ENCODE measurements around the gene SLC26A9.
"Not testable (repeated sequence)": the region's sequence is repeated elsewhere in the genome, so short reads cannot be mapped to it uniquely, and the experiment has no call there.

Gene SLC26A9

DNA sequence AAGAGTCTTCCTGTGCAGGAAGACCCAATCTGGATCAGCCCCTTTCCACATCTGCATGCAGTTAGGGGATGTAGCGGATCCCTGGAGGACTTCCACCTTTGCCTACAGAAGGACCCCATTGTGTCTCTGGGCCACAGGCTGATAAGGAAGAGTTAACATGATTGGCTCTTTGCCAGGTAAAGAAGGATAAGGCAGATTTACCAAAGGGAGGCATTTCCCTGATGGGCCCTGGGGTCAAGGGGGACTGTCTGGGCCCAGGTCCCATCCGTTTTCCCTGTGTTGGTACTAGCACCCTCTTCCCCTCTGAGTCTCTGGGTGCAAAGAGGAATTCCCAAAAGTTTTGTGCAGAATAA is 29.1 kb downstream of the SLC26A9 start:
- no peaks in the 10 kb centered on the region for H3K36me3 ChIP-seq
- H3K4me3 ChIP-seq: no peak overlapping the region
- no peak overlapping the region for H3K27ac ChIP-seq
- H3K9me3 ChIP-seq: no peaks in the 10 kb centered on the region
- no peaks in the 10 kb centered on the region for H3K27me3 ChIP-seq
- H4K20me1 ChIP-seq: no peaks in the 10 kb centered on the region
- H3K4me2 ChIP-seq: peak overlapping the region; percentile 79
- H3K9ac ChIP-seq: no peak overlapping the region
- no peak for TF ChIP-seq Cebpa-rat (IDR thresholded peaks at IDR 0.05)
- H3K4me1 ChIP-seq: peaks cover 50% of the 10 kb centered on the region

DNA sequence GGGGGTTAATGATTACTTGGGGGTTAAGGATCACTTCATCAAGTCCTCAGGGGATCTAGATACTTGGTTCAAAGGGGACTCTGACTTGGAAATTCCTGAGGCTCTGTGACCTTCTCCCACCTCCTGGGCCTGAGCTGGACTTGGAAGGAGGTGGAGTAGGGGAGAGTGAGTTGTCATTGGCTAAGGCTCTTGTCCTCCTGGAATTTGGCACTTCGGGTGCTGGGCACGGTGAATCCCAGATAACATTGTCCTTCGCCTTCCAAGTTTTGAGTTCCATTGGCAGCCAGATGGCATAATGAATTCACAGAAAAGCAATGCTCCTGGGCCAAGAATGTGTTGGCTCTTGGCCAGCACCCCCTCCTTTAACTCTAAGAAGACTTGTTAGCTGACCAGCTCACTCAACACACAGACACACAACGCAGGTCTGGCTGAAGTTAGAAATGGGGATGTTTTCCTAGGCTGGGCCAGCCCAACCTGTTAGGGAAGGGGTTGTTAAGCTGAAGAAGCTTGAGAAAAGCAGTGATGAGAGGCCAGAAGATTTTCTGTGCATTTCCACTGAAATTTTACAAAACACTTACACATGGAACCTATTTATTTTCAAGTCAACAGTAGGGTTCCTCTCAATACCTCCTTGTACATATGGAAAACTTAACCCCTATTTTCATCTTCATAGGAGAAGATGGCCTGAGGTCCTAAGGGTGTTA is 29.7 kb downstream of the SLC26A9 start:
- Histone ChIP-seq H3K9me3 (no peaks in the 10 kb centered on the region), H3K4me2 (peak overlapping the region; percentile 79), H3K4me1 (peaks cover 44% of the 10 kb centered on the region), H4K20me1 (no peaks in the 10 kb centered on the region), H3K9ac (no peak overlapping the region), H3K27ac (no peak overlapping the region), H3K36me3 (no peaks in the 10 kb centered on the region), H3K27me3 (no peaks in the 10 kb centered on the region), H3K4me3 (no peak overlapping the region)
- no peak for TF ChIP-seq Cebpa-rat (IDR thresholded peaks at IDR 0.05)

DNA sequence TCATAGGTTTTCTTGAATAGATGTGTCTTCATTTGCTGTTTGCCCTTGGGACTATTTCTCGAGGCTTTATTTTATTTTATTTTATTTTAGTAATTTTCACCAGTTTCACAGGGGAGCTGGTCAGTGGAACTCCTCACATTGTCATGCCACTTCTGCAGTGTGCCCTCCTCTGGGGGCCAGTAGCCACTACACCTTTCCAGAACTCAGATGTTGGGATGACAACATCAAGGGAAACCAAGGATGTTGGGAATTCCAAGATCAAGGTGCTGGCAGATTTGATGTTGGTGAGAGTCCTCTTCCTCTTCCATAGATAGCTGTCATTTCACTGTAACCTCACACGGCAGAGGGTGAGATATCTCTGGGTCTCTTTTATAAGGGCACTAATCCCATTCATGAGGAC is 35.5 kb downstream of the SLC26A9 start:
- no peak overlapping the region for H3K9ac ChIP-seq
- H3K9me3 ChIP-seq: 0 out of 2 replicates have a peak, but pooled peaks cover 4% of the 10 kb centered on the region
- no peak overlapping the region for H3K4me3 ChIP-seq
- no peaks in the 10 kb centered on the region for H4K20me1 ChIP-seq
- no peaks in the 10 kb centered on the region for H3K4me1 ChIP-seq
- no peak overlapping the region for H3K27ac ChIP-seq
- H3K4me2 ChIP-seq: no peak overlapping the region
- TF ChIP-seq Cebpa-rat (IDR thresholded peaks at IDR 0.05): no peak
- no peaks in the 10 kb centered on the region for H3K27me3 ChIP-seq
- no peaks in the 10 kb centered on the region for H3K36me3 ChIP-seq

DNA sequence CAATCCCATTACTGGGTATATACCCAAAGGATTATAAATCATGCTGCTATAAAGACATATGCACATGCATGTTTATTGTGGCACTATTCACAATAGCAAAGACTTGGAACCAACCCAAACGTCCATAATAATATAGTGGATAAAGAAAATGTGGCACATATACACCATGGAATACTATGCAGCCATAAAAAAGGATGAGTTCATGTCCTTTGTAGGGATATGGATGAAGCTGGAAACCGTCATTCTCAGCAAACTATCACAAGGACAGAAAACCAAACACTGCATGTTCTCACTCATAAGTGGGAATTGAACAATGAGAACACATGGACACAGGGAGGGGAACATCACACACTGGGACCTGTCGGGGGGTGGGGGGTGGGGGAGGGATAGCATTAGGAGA is 38.2 kb downstream of the SLC26A9 start:
- H3K27me3 ChIP-seq, H3K36me3 ChIP-seq, H3K4me2 ChIP-seq, H3K27ac ChIP-seq, H3K9ac ChIP-seq, H3K4me1 ChIP-seq, H3K4me3 ChIP-seq, H4K20me1 ChIP-seq: not testable (repeated sequence)
- H3K9me3 ChIP-seq: peaks cover 19% of the 10 kb centered on the region

DNA sequence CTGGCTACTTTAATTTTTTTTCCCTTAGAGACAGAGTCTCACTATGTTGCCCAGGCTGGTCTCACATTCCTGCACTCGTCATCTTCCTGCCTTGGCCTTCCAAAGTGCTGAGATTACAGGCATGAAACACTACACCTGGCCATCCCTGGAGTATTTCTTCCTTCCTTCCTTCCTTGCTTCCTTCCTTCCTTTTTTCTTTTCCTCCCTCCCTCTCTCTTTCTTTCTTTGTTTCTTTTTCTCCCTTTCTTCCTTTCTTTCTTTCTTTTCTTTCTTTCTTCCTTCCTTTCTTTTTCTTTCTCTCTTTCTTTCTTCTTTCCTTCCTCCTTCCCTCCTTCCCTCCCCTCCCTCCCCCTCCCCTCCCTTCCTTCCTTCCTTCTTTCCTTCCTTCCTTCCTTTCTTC is 46.9 kb downstream of the SLC26A9 start:
- TF ChIP-seq Cebpa-rat (IDR thresholded peaks at IDR 0.05): no peak
- Histone ChIP-seq H3K27me3 (no peaks in the 10 kb centered on the region), H3K27ac (no peak overlapping the region), H3K4me1 (no peaks in the 10 kb centered on the region), H3K9ac (no peak overlapping the region), H4K20me1 (no peaks in the 10 kb centered on the region), H3K4me3 (no peak overlapping the region), H3K9me3 (peaks cover 79% of the 10 kb centered on the region), H3K36me3 (peaks cover 36% of the 10 kb centered on the region), H3K4me2 (no peak overlapping the region)

DNA sequence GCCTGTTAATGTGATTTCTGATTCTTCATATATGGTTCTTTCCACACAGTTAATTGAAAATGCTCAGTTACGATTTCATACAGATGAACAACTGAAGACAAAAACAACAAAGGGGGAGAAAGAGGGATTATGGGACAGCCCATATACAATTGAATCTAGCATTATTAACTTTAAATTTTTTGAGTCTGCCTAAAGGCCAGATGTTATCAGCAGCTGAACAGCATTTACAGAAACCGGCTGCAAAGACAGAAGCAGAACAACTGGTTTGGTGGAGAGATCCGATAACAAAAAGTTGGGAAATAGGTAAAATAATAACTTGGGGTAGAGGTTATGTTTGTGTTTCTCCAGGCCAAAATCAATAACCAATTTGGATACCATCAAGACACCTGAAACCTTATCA is 49.1 kb downstream of the SLC26A9 start:
- not testable (repeated sequence) for H3K4me1 ChIP-seq, H4K20me1 ChIP-seq, H3K4me3 ChIP-seq, H3K4me2 ChIP-seq, H3K9ac ChIP-seq, H3K27me3 ChIP-seq, H3K27ac ChIP-seq
- Histone ChIP-seq H3K9me3 (peaks cover 79% of the 10 kb centered on the region), H3K36me3 (peaks cover 34% of the 10 kb centered on the region)

DNA sequence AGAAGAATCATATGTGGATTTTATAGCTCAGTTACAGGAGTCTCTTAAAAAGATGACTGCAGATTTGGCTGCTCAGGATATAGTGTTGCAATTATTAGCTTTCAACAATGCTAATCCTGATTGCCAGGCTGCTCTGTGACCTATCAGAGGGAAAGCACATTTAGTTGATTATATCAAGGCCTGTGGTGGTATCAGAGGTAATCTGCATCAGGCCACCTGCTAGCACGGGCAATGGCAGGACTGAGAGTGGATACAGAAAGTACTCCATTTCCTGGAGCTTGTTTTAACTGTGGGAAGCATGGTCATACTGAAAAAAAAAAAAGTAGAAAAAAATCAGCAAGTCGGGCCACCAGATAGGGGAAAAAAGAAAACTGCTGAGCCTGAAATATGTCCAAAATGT is 51.1 kb downstream of the SLC26A9 start:
- H3K9ac ChIP-seq, H3K4me2 ChIP-seq: not testable (repeated sequence)

DNA sequence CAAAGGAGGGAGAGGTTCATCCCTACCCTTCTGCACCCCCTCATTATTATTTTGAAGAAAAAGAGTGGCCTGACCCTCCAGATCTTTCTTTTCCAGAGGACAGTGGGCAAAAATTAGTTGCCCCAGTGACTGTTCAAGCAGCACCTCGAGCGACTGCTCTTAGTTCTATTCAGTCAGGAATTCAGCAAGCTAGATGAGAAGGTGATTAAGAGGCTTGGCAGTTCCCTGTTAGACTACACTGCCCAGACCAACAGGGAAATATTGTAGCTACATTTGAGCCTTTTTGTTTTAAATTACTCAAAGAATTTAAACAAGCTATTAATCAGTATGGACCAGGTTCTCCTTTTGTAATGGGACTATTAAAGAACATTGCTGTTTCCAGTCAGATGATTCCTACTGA is 51.8 kb downstream of the SLC26A9 start:
- H3K27ac ChIP-seq, H3K4me1 ChIP-seq, H3K4me2 ChIP-seq, H4K20me1 ChIP-seq, H3K9ac ChIP-seq, H3K4me3 ChIP-seq, H3K27me3 ChIP-seq: not testable (repeated sequence)
- peaks cover 28% of the 10 kb centered on the region for H3K36me3 ChIP-seq
- H3K9me3 ChIP-seq: peaks cover 84% of the 10 kb centered on the region

More for the DNA sequence above, 51.1 kb downstream of the SLC26A9 start:
- H4K20me1 ChIP-seq, H3K27me3 ChIP-seq, H3K4me1 ChIP-seq, H3K4me3 ChIP-seq, H3K27ac ChIP-seq: not testable (repeated sequence)
- peaks cover 27% of the 10 kb centered on the region for H3K36me3 ChIP-seq
- H3K9me3 ChIP-seq: peaks cover 82% of the 10 kb centered on the region

DNA sequence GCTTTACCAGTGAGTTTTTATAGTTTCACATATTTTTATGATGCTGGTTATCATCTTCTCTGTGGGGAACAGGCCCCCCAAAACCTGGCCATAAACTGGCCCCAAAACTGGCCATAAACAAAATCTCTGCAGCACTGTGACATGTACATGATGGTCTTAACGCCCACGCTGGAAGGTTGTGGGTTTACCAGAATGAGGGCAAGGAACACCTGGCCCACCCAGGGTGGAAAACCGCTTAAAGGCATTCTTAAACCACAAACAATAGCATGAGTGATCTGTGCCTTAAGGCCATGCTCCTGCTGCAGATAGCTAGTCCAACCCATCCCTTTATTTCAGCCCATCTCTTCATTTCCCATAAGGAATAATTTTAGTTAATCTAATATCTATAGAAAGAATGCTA is 52.6 kb downstream of the SLC26A9 start:
- Histone ChIP-seq H3K9me3 (peaks cover 85% of the 10 kb centered on the region), H3K36me3 (peaks cover 20% of the 10 kb centered on the region; the same call in 1 of the 2 replicates)
- H4K20me1 ChIP-seq, H3K27ac ChIP-seq, H3K27me3 ChIP-seq, H3K4me3 ChIP-seq, H3K9ac ChIP-seq, H3K4me1 ChIP-seq, H3K4me2 ChIP-seq: not testable (repeated sequence)

DNA sequence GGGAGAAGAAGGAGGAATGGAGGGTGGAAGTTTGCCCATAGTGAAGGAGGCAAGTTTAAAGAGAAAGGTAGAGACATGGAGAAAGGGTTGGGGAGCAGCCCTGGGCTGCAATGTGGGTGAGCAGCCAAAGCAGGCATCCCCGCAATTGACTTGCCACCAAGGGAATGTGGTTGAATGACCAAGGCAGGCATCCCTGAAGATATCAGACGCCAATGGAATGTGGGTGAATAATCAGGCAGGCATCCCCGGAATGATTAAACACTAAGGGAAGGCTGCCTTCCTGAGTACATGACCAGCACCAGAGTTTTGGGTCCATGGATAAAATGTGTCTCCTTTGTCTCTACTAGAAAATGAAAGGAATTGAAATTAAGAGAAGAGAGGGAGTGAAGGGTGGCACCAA is 53.5 kb downstream of the SLC26A9 start:
- H4K20me1 ChIP-seq, H3K27ac ChIP-seq: not testable (repeated sequence)

DNA sequence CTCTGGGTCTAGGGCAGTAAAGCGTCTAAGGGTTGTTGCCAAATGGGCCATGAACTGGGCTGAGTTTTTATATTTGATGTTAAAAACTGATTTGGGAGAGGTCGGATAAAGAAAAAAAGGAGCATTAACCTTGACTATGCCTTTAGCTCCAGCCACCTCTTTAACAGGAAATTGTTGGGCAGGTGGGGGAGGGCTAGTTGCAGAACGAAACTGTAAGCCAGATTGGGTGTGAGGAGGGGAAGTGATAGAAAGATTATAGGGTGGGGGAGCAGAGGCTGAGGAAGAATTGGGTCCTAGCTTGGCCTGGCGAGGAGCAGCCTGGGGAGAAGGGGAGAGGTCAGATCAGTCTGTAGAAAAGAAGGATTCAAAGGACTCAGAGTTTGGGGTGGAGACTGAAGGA is 54.2 kb downstream of the SLC26A9 start:
- H3K4me1 ChIP-seq, H3K27me3 ChIP-seq, H3K9ac ChIP-seq, H3K4me3 ChIP-seq, H4K20me1 ChIP-seq, H3K4me2 ChIP-seq, H3K27ac ChIP-seq: not testable (repeated sequence)
- peaks cover 70% of the 10 kb centered on the region for H3K9me3 ChIP-seq
- H3K36me3 ChIP-seq: peaks cover 12% of the 10 kb centered on the region; the same call in 1 of the 2 replicates

More for the DNA sequence above, 53.5 kb downstream of the SLC26A9 start:
- H3K27me3 ChIP-seq, H3K4me1 ChIP-seq, H3K9ac ChIP-seq, H3K4me3 ChIP-seq, H3K4me2 ChIP-seq: not testable (repeated sequence)
- Histone ChIP-seq H3K9me3 (peaks cover 76% of the 10 kb centered on the region), H3K36me3 (peaks cover 16% of the 10 kb centered on the region; the same call in 1 of the 2 replicates)
